ENCODE data around the gene CORO2A. TPM values are rescaled to one million over a fixed set of nuclear protein-coding genes. Genes with fewer than 3 reads are reported as not detected.
A peak's percentile ranks its signal among the peaks of the same experiment; 100 is the strongest.

CORO2A gene
- polyA plus RNA-seq, 1 donor from 2014 or later: 4.2 TPM

- H3K27me3 Mint-ChIP-seq: no peaks in the 10 kb centered on the region
- H3K27ac Mint-ChIP-seq: no peak overlapping the region
- no peak overlapping the region for H3K4me3 Mint-ChIP-seq
- H3K36me3 Mint-ChIP-seq: peaks cover 16% of the 10 kb centered on the region
- no peaks in the 10 kb centered on the region for H3K9me3 Mint-ChIP-seq
- H3K4me1 Mint-ChIP-seq: peaks cover 0 to 5% (median 5%) of the 10 kb centered on the region in 3 donors
These were observed 34.5 kb upstream of the CORO2A start for GRCh38 chr9:98226957-98227356.

GRCh38 chr9:98226516-98226915 lies 34.1 kb upstream of the CORO2A start:
- no peaks in the 10 kb centered on the region for H3K27me3 Mint-ChIP-seq
- H3K27ac Mint-ChIP-seq: no peak overlapping the region
- no peak overlapping the region for H3K4me3 Mint-ChIP-seq
- no peaks in the 10 kb centered on the region for H3K9me3 Mint-ChIP-seq
- peaks cover 0 to 5% (median 4%) of the 10 kb centered on the region in 3 donors for H3K4me1 Mint-ChIP-seq
- H3K36me3 Mint-ChIP-seq: peaks cover 16% of the 10 kb centered on the region

- Mint-ChIP-seq H3K9me3 (no peaks in the 10 kb centered on the region), H3K4me3 (no peak overlapping the region), H3K36me3 (peaks cover 14% of the 10 kb centered on the region), H3K27me3 (no peaks in the 10 kb centered on the region), H3K4me1 (no peaks in the 10 kb centered on the region), H3K27ac (no peak overlapping the region)
These were observed 32.6 kb upstream of the CORO2A start for GRCh38 chr9:98225015-98225442.

- Mint-ChIP-seq H3K27me3 (no peaks in the 10 kb centered on the region), H3K4me3 (no peak overlapping the region), H3K27ac (no peak overlapping the region), H3K36me3 (peaks cover 12% of the 10 kb centered on the region), H3K9me3 (no peaks in the 10 kb centered on the region), H3K4me1 (no peaks in the 10 kb centered on the region)
These were observed 30.7 kb upstream of the CORO2A start for GRCh38 chr9:98222885-98223691.

GRCh38 chr9:98220911-98221310 lies 28.5 kb upstream of the CORO2A start:
- Mint-ChIP-seq H3K27me3 (no peaks in the 10 kb centered on the region), H3K4me3 (no peak overlapping the region), H3K27ac (no peak overlapping the region), H3K9me3 (no peaks in the 10 kb centered on the region), H3K4me1 (no peaks in the 10 kb centered on the region), H3K36me3 (peaks cover 10% of the 10 kb centered on the region)

- no peaks in the 10 kb centered on the region for H3K27me3 Mint-ChIP-seq
- no peak overlapping the region for H3K4me3 Mint-ChIP-seq
- no peaks in the 10 kb centered on the region for H3K4me1 Mint-ChIP-seq
- H3K36me3 Mint-ChIP-seq: peaks cover 11% of the 10 kb centered on the region
- no peak overlapping the region for H3K27ac Mint-ChIP-seq
- H3K9me3 Mint-ChIP-seq: no peaks in the 10 kb centered on the region
These were observed 27.4 kb upstream of the CORO2A start for GRCh38 chr9:98219794-98220370.

- Mint-ChIP-seq H3K4me1 (no peaks in the 10 kb centered on the region), H3K27ac (no peak overlapping the region), H3K36me3 (peaks cover 12% of the 10 kb centered on the region), H3K9me3 (no peaks in the 10 kb centered on the region), H3K4me3 (no peak overlapping the region), H3K27me3 (no peaks in the 10 kb centered on the region)
These were observed 26.9 kb upstream of the CORO2A start for GRCh38 chr9:98219364-98219716.

GRCh38 chr9:98218562-98219363 lies 26.3 kb upstream of the CORO2A start:
- Mint-ChIP-seq H3K27me3 (no peaks in the 10 kb centered on the region), H3K36me3 (peaks cover 12% of the 10 kb centered on the region), H3K4me1 (no peaks in the 10 kb centered on the region), H3K4me3 (no peak overlapping the region), H3K27ac (no peak overlapping the region), H3K9me3 (no peaks in the 10 kb centered on the region)

GRCh38 chr9:98217255-98217654 lies 24.8 kb upstream of the CORO2A start:
- Mint-ChIP-seq H3K27me3 (no peaks in the 10 kb centered on the region), H3K27ac (no peak overlapping the region), H3K9me3 (no peaks in the 10 kb centered on the region), H3K4me3 (no peak overlapping the region), H3K4me1 (no peaks in the 10 kb centered on the region), H3K36me3 (peaks cover 4% of the 10 kb centered on the region)

GRCh38 chr9:98216391-98216790 lies 24.0 kb upstream of the CORO2A start:
- Mint-ChIP-seq H3K27ac (no peak overlapping the region), H3K4me1 (peaks cover 0 to 2% (median 0%) of the 10 kb centered on the region in 3 donors), H3K36me3 (peaks cover 4% of the 10 kb centered on the region), H3K27me3 (no peaks in the 10 kb centered on the region), H3K4me3 (no peak overlapping the region), H3K9me3 (no peaks in the 10 kb centered on the region)

- Mint-ChIP-seq H3K4me1 (peaks cover 0 to 2% (median 0%) of the 10 kb centered on the region in 3 donors), H3K27me3 (no peaks in the 10 kb centered on the region), H3K9me3 (no peaks in the 10 kb centered on the region), H3K36me3 (peaks cover 2% of the 10 kb centered on the region), H3K4me3 (no peak overlapping the region), H3K27ac (peak overlapping the region in 1 of 3 donors; percentile 32)
These were observed 23.4 kb upstream of the CORO2A start for GRCh38 chr9:98215821-98216220.

- Mint-ChIP-seq H3K36me3 (peaks cover 2% of the 10 kb centered on the region), H3K9me3 (no peaks in the 10 kb centered on the region), H3K27ac (peak overlapping the region in 2 of 3 donors; percentile 24 to 32), H3K4me1 (peaks cover 0 to 2% (median 0%) of the 10 kb centered on the region in 3 donors), H3K4me3 (no peak overlapping the region), H3K27me3 (no peaks in the 10 kb centered on the region)
These were observed 22.8 kb upstream of the CORO2A start for GRCh38 chr9:98215271-98215670.

- Mint-ChIP-seq H3K27me3 (no peaks in the 10 kb centered on the region), H3K4me1 (peaks cover 0 to 2% (median 0%) of the 10 kb centered on the region in 3 donors), H3K27ac (peak overlapping the region in 1 of 3 donors; percentile 24), H3K9me3 (no peaks in the 10 kb centered on the region), H3K36me3 (peaks cover 2% of the 10 kb centered on the region), H3K4me3 (no peak overlapping the region)
These were observed 22.4 kb upstream of the CORO2A start for GRCh38 chr9:98214811-98215210.

- peaks cover 0 to 2% (median 1%) of the 10 kb centered on the region in 3 donors for H3K4me1 Mint-ChIP-seq
- no peak overlapping the region for H3K27ac Mint-ChIP-seq
- no peak overlapping the region for H3K4me3 Mint-ChIP-seq
- H3K36me3 Mint-ChIP-seq: peaks cover 2% of the 10 kb centered on the region
- no peaks in the 10 kb centered on the region for H3K9me3 Mint-ChIP-seq
- no peaks in the 10 kb centered on the region for H3K27me3 Mint-ChIP-seq
These were observed 18.8 kb upstream of the CORO2A start for GRCh38 chr9:98211260-98211659.

- H3K4me3 Mint-ChIP-seq: no peak overlapping the region
- H3K4me1 Mint-ChIP-seq: peaks cover 3 to 8% (median 6%) of the 10 kb centered on the region in 3 donors
- peaks cover 2% of the 10 kb centered on the region for H3K36me3 Mint-ChIP-seq
- H3K9me3 Mint-ChIP-seq: no peaks in the 10 kb centered on the region
- no peaks in the 10 kb centered on the region for H3K27me3 Mint-ChIP-seq
- H3K27ac Mint-ChIP-seq: no peak overlapping the region
These were observed 18.0 kb upstream of the CORO2A start for GRCh38 chr9:98210435-98210834.

Measured in IgD-negative memory B cell (primary cell).